Osteocyte (in vitro differentiated cells): ENCODE measurements around the gene PTPRM. TPM values are rescaled to one million over a fixed set of nuclear protein-coding genes. Genes with fewer than 3 reads are reported as not detected.

Experiments used
- DNase-seq: peaks from one replicate; pipeline ENCODE4 v3.0.0; 2021; ENCODE audit warnings: mixed read lengths; ENCODE audit not compliant: unreplicated experiment; ENCODE audit errors: extremely low spot score
- H3K27ac Mint-ChIP-seq: one replicate; pipeline ENCODE4 v1.8.0; 2021; ENCODE audit warnings: mild to moderate bottlenecking, mixed read lengths; ENCODE audit not compliant: unreplicated experiment
- H3K27me3 Mint-ChIP-seq: one replicate; pipeline ENCODE4 v1.8.0; 2021; ENCODE audit warnings: mixed read lengths; ENCODE audit not compliant: unreplicated experiment
- H3K36me3 Mint-ChIP-seq: one replicate; pipeline ENCODE4 v1.8.0; 2021; ENCODE audit warnings: mixed read lengths; ENCODE audit not compliant: unreplicated experiment
- H3K4me1 Mint-ChIP-seq: one replicate; pipeline ENCODE4 v1.8.0; 2021; ENCODE audit warnings: mixed read lengths; ENCODE audit not compliant: unreplicated experiment
- H3K4me3 Mint-ChIP-seq: one replicate; pipeline ENCODE4 v1.8.0; 2021; ENCODE audit warnings: mild to moderate bottlenecking, moderate library complexity, mixed read lengths; ENCODE audit not compliant: unreplicated experiment
- H3K9me3 Mint-ChIP-seq: one replicate; pipeline ENCODE4 v1.8.0; 2021; ENCODE audit warnings: mixed read lengths; ENCODE audit not compliant: unreplicated experiment
- total RNA-seq: library from RNA; stranded (reverse); gene quantifications from 2 replicates; pipeline ENCODE4 v1.2.1, GENCODE V29; 2021
- TF ChIP-seq, protein P1 (sequence below): fragments of 200-600 bp; sonication (generic); IDR thresholded peaks from 2 replicates; pipeline ENCODE4 v1.5.0; 2021; ENCODE audit warnings: antibody characterized with exemption, mild to moderate bottlenecking, moderate library complexity

PTPRM gene
- total RNA-seq, 1 donor from 2014 or later: 105 TPM

DNA sequence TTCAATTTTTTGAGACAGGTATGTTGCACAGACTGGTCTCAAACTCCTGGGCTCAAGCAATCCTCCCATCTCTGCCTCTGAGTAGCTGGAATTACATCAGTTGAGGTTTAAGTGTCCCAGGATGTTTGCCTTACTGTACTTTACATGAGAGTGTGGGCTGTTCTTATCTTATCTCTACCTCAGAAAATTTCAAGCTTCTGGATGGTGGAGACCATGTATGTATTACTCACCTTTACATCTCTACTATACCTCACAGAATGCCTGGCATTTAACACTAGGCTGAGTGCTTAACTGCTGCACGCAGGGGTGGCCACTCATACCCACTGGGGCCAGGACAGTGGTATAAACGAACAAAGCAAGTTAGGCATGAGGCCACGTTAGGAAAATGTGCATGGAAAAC is 770.1 kb downstream of the PTPRM start:
- Mint-ChIP-seq H3K36me3 (peaks cover 6% of the 10 kb centered on the region), H3K4me1 (peaks cover 5% of the 10 kb centered on the region), H3K27me3 (no peaks in the 10 kb centered on the region), H3K27ac (no peak overlapping the region), H3K9me3 (no peaks in the 10 kb centered on the region), H3K4me3 (no peak overlapping the region)
- TF ChIP-seq, protein P1, sequence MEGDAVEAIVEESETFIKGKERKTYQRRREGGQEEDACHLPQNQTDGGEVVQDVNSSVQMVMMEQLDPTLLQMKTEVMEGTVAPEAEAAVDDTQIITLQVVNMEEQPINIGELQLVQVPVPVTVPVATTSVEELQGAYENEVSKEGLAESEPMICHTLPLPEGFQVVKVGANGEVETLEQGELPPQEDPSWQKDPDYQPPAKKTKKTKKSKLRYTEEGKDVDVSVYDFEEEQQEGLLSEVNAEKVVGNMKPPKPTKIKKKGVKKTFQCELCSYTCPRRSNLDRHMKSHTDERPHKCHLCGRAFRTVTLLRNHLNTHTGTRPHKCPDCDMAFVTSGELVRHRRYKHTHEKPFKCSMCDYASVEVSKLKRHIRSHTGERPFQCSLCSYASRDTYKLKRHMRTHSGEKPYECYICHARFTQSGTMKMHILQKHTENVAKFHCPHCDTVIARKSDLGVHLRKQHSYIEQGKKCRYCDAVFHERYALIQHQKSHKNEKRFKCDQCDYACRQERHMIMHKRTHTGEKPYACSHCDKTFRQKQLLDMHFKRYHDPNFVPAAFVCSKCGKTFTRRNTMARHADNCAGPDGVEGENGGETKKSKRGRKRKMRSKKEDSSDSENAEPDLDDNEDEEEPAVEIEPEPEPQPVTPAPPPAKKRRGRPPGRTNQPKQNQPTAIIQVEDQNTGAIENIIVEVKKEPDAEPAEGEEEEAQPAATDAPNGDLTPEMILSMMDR: no peak
- DNase-seq: no peak

DNA sequence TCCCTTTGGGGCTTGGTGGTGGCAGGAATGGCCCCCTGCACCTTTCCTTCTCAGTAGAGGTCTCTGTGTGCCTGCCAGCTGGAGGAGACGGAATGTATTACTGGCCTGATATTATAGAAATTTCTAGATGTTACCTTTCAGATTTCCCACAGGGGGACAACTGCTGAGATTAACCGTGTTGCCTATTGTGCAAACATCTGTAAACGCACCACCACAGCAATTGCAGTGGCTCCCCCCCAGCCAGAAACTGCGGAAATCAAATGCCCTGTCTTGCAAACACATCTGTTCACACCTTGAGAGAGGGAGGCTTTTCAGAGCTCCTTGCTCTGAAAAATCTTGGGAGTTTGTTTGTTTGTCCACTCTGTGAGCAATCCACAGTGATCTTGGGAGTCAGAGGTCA is 772.1 kb downstream of the PTPRM start:
- Mint-ChIP-seq H3K27ac (no peak overlapping the region), H3K4me1 (peaks cover 17% of the 10 kb centered on the region), H3K36me3 (peaks cover 6% of the 10 kb centered on the region), H3K27me3 (no peaks in the 10 kb centered on the region), H3K9me3 (no peaks in the 10 kb centered on the region), H3K4me3 (no peak overlapping the region)
- TF ChIP-seq, protein P1: no peak
- no peak for DNase-seq

DNA sequence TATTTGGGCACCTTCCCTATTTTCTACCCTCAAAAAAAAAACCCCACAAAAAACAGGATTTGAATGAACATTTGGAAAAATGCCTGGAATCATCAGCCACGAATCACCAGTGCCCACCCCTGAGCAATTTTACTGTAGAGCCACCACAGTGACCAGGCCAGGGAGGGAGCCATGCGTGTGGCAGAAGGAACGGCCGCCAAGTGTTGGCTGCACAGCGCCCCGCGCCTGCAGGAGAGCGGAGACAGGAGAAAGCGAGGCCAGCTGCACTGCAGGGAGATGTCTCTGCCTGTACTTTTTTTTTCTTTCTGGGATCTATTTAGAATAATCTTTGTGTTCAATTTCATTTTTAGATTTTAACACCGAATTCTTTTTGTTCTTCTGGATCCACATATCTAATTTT is 772.8 kb downstream of the PTPRM start:
- H3K27me3 Mint-ChIP-seq: no peaks in the 10 kb centered on the region
- no peak overlapping the region for H3K27ac Mint-ChIP-seq
- H3K36me3 Mint-ChIP-seq: peaks cover 7% of the 10 kb centered on the region
- no peaks in the 10 kb centered on the region for H3K9me3 Mint-ChIP-seq
- TF ChIP-seq, protein P1: no peak
- peaks cover 17% of the 10 kb centered on the region for H3K4me1 Mint-ChIP-seq
- DNase-seq: no peak
- H3K4me3 Mint-ChIP-seq: no peak overlapping the region

DNA sequence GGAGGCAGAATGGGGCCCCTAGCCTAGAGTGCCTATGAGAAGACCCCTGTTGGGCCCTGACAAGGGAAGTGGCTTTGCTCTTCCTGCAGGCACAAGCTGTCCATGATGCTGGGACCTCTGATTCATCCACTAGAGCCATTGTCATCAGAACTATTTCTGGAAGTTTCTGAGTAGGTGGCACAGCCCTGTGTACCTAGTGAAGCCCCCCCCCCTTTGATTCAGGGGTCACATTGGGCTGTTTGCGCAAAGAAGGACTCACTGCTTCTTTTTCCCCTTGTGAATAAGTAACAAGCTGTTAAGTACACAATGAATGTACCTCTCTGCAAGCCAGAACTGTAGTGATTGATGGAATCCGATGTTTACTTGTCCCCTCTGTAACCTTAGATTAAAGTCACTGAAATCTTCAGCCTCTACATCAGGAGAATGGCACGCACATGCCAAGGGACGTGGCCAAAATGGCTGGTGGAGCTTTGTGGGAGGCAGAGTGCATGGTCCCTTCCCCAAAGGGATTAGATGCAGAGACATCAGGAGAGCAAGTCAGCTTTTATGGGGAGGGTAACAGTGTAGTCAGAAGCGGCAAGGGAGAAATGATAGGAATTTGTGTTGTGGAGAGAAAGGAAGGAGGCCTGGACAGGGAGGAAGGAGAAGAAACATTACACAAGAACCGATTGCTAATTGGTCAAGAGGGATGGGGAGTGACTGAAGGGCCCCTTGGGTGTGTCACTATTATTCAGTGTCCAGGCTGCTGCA is 774.5 kb downstream of the PTPRM start:
- Mint-ChIP-seq H3K27ac (peak overlapping the region; percentile 11), H3K27me3 (no peaks in the 10 kb centered on the region), H3K9me3 (no peaks in the 10 kb centered on the region), H3K4me1 (peaks cover 17% of the 10 kb centered on the region), H3K4me3 (no peak overlapping the region), H3K36me3 (peaks cover 2% of the 10 kb centered on the region)
- TF ChIP-seq, protein P1: no peak
- DNase-seq: no peak

DNA sequence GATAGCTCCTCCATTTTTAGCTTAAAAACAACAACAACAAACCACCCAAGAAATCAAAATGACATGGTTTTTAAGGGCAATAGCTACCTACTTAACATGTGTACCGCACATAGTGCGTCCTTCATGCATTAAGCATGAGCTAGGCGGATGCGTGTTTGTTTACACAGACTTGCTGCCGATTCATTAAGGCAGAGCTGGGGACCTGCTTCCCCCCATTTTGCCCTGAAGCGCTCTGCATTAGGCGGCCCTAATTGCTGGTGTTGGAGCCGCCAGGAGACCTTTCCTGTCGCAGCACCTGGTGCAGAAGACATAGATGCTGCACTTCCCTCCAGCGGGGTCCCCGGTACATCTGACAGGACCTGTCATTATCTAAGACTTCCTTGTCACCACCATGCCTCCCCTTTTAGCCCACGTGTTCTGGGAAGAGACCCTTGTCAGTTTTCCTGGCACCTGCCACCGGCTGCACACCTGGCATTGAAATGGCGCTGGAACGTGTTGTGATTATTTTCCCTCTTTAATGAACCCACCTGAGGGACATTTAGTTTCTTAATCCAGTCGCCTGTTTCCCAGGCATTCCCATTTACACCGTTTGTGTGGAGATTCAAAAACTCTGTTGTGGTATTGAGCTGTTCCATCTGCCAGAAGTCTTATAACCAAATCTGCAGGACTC is 781.1 kb downstream of the PTPRM start:
- Mint-ChIP-seq H3K27ac (no peak overlapping the region), H3K9me3 (no peaks in the 10 kb centered on the region), H3K4me1 (peaks cover 4% of the 10 kb centered on the region), H3K36me3 (peaks cover 25% of the 10 kb centered on the region), H3K27me3 (no peaks in the 10 kb centered on the region), H3K4me3 (no peak overlapping the region)
- TF ChIP-seq, protein P1: no peak
- DNase-seq: no peak
